Activated T-helper 1 cell treated with Interleukin-2 at 50 U/mL for 16 hours (primary cell): ENCODE results near the gene NAALAD2.
"Not testable (repeated sequence)": the region's sequence is repeated elsewhere in the genome, so short reads cannot be mapped to it uniquely, and the experiment has no call there.

Source experiments
- DNase-seq: peaks from one replicate; pipeline ENCODE4 v3.0.0-alpha.2; 2020; ENCODE audit warnings: low read depth

Gene NAALAD2

GRCh38 chr11:90192869-90193582 is 58.6 kb downstream of the NAALAD2 start:
- DNase-seq: no peak

GRCh38 chr11:90197377-90197776 is 62.9 kb downstream of the NAALAD2 start:
- DNase-seq: no peak

GRCh38 chr11:90202342-90202741 is 67.9 kb downstream of the NAALAD2 start:
- no peak for DNase-seq

GRCh38 chr11:90204407-90204806 is 69.9 kb downstream of the NAALAD2 start:
- no peak for DNase-seq

GRCh38 chr11:90204832-90205646 is 70.6 kb downstream of the NAALAD2 start:
- no peak for DNase-seq

- not testable (repeated sequence) for DNase-seq
Observed at GRCh38 chr11:90207992-90208391, 73.5 kb downstream of the NAALAD2 start.

- DNase-seq: no peak
Observed at GRCh38 chr11:90208857-90209256, 74.4 kb downstream of the NAALAD2 start.

- no peak for DNase-seq
Observed at GRCh38 chr11:90213322-90213721, 78.9 kb downstream of the NAALAD2 start.

GRCh38 chr11:90216611-90217010 is 82.1 kb downstream of the NAALAD2 start:
- no peak for DNase-seq

GRCh38 chr11:90218606-90219005 is 84.1 kb downstream of the NAALAD2 start:
- no peak for DNase-seq

GRCh38 chr11:90219438-90219837 is 85.0 kb downstream of the NAALAD2 start:
- DNase-seq: no peak

GRCh38 chr11:90220391-90220790 is 85.9 kb downstream of the NAALAD2 start:
- DNase-seq: no peak

GRCh38 chr11:90221803-90222458 is 87.5 kb downstream of the NAALAD2 start:
- no peak for DNase-seq

- DNase-seq: peak; percentile 85
Observed at GRCh38 chr11:90222459-90223247, 88.2 kb downstream of the NAALAD2 start, which contains the start of gene CHORDC1. TSS of gene CHORDC1 (minus strand) at chr11:90223049. CDS start at chr11:90222954, 95 bp downstream.

GRCh38 chr11:90223248-90223585 is 88.8 kb downstream of the NAALAD2 start:
- no peak for DNase-seq

GRCh38 chr11:90228056-90228455 is 93.6 kb downstream of the NAALAD2 start:
- DNase-seq: no peak

GRCh38 chr11:90229791-90230190 is 95.3 kb downstream of the NAALAD2 start:
- DNase-seq: no peak

GRCh38 chr11:90234977-90235376 is 100.5 kb downstream of the NAALAD2 start:
- DNase-seq: no peak

- DNase-seq: no peak
Observed at GRCh38 chr11:90235526-90235925, 101.1 kb downstream of the NAALAD2 start.

GRCh38 chr11:90237004-90237403 is 102.5 kb downstream of the NAALAD2 start:
- DNase-seq: no peak

- DNase-seq: peak; percentile 18
Observed at GRCh38 chr11:90239967-90240636, 105.6 kb downstream of the NAALAD2 start.
